Activated CD8-positive, alpha-beta T cell treated with anti-CD3 and anti-CD28 coated beads for 36 hours (primary cell): ENCODE data around the gene SYT14. TPM values are rescaled to one million over a fixed set of nuclear protein-coding genes. Genes with fewer than 3 reads are reported as not detected.

Experiments used
- ATAC-seq: fragments of 200-7000 bp; cut with Tn5 transposase; one replicate; pipeline ENCODE4 v1.10.0; 2021; ENCODE audit warnings: mild to moderate bottlenecking, moderate library complexity
- CTCF ChIA-PET: fragments of 350-600 bp; sonication (Branson Sonifier 250); formaldehyde crosslinking; loops from one replicate; lab custom pipeline; 2021; ENCODE audit warnings: antibody characterized with exemption; lab: Charles Lee
- POLR2A ChIA-PET: fragments of 350-600 bp; sonication (Branson Sonifier 250); formaldehyde crosslinking; loops from one replicate; lab custom pipeline; 2021; ENCODE audit warnings: antibody characterized with exemption; lab: Charles Lee
- DNase-seq: peaks from one replicate; pipeline ENCODE4 v3.0.0-alpha.2; 2020
- H3K27ac Mint-ChIP-seq: one replicate; pipeline ENCODE4 v1.8.0; 2021; ENCODE audit warnings: mild to moderate bottlenecking, mixed read lengths
- H3K27me3 Mint-ChIP-seq: one replicate; pipeline ENCODE4 v1.8.0; 2021; ENCODE audit warnings: mixed read lengths
- H3K36me3 Mint-ChIP-seq: one replicate; pipeline ENCODE4 v1.8.0; 2021; ENCODE audit warnings: low read depth, mixed read lengths
- H3K4me1 Mint-ChIP-seq: one replicate; pipeline ENCODE4 v1.8.0; 2021; ENCODE audit warnings: low read depth, mixed read lengths
- H3K4me3 Mint-ChIP-seq: one replicate; pipeline ENCODE4 v1.8.0; 2021; ENCODE audit warnings: mild to moderate bottlenecking, moderate library complexity, mixed read lengths
- H3K9me3 Mint-ChIP-seq: one replicate; pipeline ENCODE4 v1.8.0; 2021; ENCODE audit warnings: mixed read lengths
- intact Hi-C: fragments of 100-400 bp; cut with micrococcal nuclease; formaldehyde crosslinking; loops from one replicate; pipeline ENCODE4 v1.10.0; 2022
- total RNA-seq, 2 experiments: library from RNA; stranded (reverse); gene quantifications; one replicate each; pipeline ENCODE4 v1.2.3, GENCODE V29; 2021
- TF ChIP-seq, protein P1 (sequence below): fragments of 200-600 bp; IDR thresholded peaks from one replicate; pipeline ENCODE4 v1.8.0; 2022; ENCODE audit warnings: antibody characterized with exemption, mild to moderate bottlenecking

Gene SYT14
- total RNA-seq, 2 experiments from 2014 or later: not detected

DNA sequence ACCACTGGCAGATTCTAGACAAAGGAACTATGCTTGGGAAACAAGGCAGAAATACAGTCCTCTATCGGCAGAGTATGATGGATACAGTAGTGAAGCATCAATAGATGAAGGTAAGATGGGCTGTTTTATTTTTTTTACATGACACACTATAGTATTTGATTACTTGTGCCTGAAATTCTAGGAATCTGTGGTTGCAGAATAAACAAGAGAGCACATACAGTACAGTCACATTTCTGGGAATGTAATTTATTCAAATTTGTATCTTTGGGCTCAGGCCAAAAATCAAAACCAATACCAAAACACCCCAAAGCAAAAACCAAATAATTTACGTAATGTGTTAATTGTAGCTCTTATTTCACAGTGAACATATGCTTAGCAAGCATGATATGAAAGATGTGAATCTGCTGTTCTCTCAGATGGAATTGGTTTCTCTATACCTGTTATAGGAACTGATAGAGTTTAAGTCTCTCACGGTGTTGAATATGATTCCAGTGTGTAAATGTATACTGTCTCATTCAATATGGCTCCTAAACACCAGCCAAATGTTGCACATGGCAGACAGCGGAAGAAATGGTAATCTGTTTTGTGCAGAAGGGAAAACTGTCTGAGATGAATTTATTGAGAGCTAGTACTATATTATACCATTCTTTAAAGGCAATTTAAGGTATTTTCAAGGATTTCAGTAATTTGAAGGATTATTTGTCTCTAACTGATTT is 83.3 kb downstream of the SYT14 start:
- TF ChIP-seq, protein P1, sequence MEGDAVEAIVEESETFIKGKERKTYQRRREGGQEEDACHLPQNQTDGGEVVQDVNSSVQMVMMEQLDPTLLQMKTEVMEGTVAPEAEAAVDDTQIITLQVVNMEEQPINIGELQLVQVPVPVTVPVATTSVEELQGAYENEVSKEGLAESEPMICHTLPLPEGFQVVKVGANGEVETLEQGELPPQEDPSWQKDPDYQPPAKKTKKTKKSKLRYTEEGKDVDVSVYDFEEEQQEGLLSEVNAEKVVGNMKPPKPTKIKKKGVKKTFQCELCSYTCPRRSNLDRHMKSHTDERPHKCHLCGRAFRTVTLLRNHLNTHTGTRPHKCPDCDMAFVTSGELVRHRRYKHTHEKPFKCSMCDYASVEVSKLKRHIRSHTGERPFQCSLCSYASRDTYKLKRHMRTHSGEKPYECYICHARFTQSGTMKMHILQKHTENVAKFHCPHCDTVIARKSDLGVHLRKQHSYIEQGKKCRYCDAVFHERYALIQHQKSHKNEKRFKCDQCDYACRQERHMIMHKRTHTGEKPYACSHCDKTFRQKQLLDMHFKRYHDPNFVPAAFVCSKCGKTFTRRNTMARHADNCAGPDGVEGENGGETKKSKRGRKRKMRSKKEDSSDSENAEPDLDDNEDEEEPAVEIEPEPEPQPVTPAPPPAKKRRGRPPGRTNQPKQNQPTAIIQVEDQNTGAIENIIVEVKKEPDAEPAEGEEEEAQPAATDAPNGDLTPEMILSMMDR: no peak
- H3K36me3 Mint-ChIP-seq: no peaks in the 10 kb centered on the region
- no peak for DNase-seq
- no peak for ATAC-seq
- ChIA-PET POLR2A (no interaction called here), CTCF (no interaction called here)
- no peaks in the 10 kb centered on the region for H3K9me3 Mint-ChIP-seq
- H3K4me3 Mint-ChIP-seq: no peak overlapping the region
- intact Hi-C loops: no loop called here
- no peak overlapping the region for H3K27ac Mint-ChIP-seq
- H3K27me3 Mint-ChIP-seq: peaks cover 2% of the 10 kb centered on the region
- H3K4me1 Mint-ChIP-seq: no peaks in the 10 kb centered on the region

DNA sequence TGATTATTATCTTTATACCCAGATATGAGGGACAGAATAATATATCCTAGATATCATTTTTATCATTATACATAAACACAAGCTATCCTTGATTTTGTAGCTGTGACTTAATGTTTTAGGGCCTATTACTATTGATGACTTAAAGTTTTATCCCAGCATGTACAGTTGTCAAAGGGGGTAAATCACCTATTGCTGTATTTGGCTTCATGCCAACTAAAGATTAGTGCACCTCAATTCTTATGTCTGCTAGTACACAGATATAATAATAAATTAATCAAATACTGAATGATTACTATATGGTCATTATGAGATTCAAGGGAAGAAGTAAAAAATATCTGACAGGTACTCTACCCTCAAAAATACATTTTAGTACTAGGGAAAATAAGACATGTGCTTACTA is 84.0 kb downstream of the SYT14 start:
- intact Hi-C loops: no loop called here
- no peaks in the 10 kb centered on the region for H3K36me3 Mint-ChIP-seq
- no peak overlapping the region for H3K4me3 Mint-ChIP-seq

DNA sequence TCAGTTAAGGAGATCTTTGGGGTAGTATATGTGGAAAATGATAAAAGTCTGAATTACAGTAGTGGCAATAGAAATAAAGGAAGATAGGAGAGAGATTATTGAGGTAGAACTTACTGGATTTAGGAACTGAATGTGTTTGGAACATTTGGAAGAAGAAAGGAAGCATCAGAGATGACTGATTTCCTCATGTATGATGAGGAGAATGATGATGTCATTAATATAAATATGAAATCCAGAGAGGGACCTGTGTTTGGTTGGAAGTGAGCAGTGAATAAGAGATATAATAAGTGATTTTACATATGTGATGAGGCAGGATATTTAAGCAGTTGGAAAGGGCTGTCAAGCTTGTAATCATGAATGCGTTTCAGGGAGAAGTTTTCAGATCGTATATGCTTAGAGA is 86.3 kb downstream of the SYT14 start:
- H3K4me1 Mint-ChIP-seq: no peaks in the 10 kb centered on the region
- TF ChIP-seq, protein P1: no peak
- ChIA-PET POLR2A (no interaction called here), CTCF (no interaction called here)
- DNase-seq (no peak), ATAC-seq (no peak)
- no peaks in the 10 kb centered on the region for H3K36me3 Mint-ChIP-seq
- H3K9me3 Mint-ChIP-seq: no peaks in the 10 kb centered on the region
- no peak overlapping the region for H3K4me3 Mint-ChIP-seq
- peaks cover 5% of the 10 kb centered on the region for H3K27me3 Mint-ChIP-seq
- intact Hi-C loops: no loop called here
- H3K27ac Mint-ChIP-seq: no peak overlapping the region

More for the DNA sequence above, 84.0 kb downstream of the SYT14 start:
- CTCF ChIA-PET: no interaction called here
- DNase-seq: no peak
- Mint-ChIP-seq H3K9me3 (no peaks in the 10 kb centered on the region), H3K27me3 (peaks cover 2% of the 10 kb centered on the region), H3K27ac (no peak overlapping the region), H3K4me1 (no peaks in the 10 kb centered on the region)
- no peak for ATAC-seq
- POLR2A ChIA-PET: no interaction called here
- TF ChIP-seq, protein P1: no peak

GRCh38 chr1:210024996-210025395 is 87.0 kb downstream of the SYT14 start:
- Mint-ChIP-seq H3K4me3 (no peak overlapping the region), H3K27ac (no peak overlapping the region), H3K27me3 (peaks cover 5% of the 10 kb centered on the region), H3K36me3 (no peaks in the 10 kb centered on the region), H3K4me1 (no peaks in the 10 kb centered on the region), H3K9me3 (no peaks in the 10 kb centered on the region)
- TF ChIP-seq, protein P1: no peak
- ATAC-seq (no peak), DNase-seq (no peak)
- CTCF ChIA-PET: no interaction called here
- POLR2A ChIA-PET: no interaction called here
- intact Hi-C loops: no loop called here

DNA sequence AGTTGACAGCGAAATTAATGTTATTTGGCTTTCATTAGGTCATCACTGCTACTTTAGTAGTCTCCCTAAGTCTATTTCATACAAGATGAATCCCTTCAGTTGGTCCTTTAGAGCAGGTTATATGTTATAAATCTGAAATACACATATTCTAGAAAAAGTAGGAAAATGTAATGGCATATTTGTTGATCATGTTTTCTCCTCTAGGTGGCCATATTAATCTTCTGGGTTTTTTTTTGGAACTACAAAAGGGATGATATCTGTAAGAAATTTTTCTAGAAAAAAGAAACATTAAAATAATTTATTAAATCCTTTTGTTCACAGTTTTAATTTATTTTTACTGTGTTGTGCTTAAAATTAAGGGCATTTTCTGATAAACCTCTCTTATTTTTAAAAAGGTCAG is 87.9 kb downstream of the SYT14 start:
- no peak for DNase-seq
- no peak overlapping the region for H3K27ac Mint-ChIP-seq
- H3K9me3 Mint-ChIP-seq: no peaks in the 10 kb centered on the region
- ChIA-PET POLR2A (no interaction called here), CTCF (no interaction called here)
- no peaks in the 10 kb centered on the region for H3K4me1 Mint-ChIP-seq
- no peaks in the 10 kb centered on the region for H3K36me3 Mint-ChIP-seq
- no peak for ATAC-seq
- intact Hi-C loops: no loop called here
- peaks cover 8% of the 10 kb centered on the region for H3K27me3 Mint-ChIP-seq
- TF ChIP-seq, protein P1: no peak
- no peak overlapping the region for H3K4me3 Mint-ChIP-seq
